Measurements from ENCODE around the gene ADRB1. TPM values are rescaled to one million over a fixed set of nuclear protein-coding genes. Genes with fewer than 3 reads are reported as not detected.

Gene ADRB1
- 0.15 and 0.29 TPM in 2 replicates for total RNA-seq (2014; rRNA removed)
- Bru-seq, nascent RNA: percentile 40 among the genes with signal in this experiment
- BruChase-seq, experiment 1, labeled RNA remaining after a 6-hour chase: percentile 54 among the genes with signal in this experiment
- percentile 54 among the genes with signal in this experiment for BruChase-seq, experiment 2, labeled RNA remaining after a 2-hour chase
- long read RNA-seq, partial matches to known transcripts: 0 of 1 reads
- long read RNA-seq, other reads (novel, unspliced or antisense): 0 of 1 reads

GRCh38 chr10:114043532-114044246 is at the start of gene ADRB1:
Gene ADRB1 (plus strand): TSS chr10:114043866. CDS start chr10:114044133, 267 bp downstream.
- H3K9ac ChIP-seq (ENCODE audit: low read length): no peak within 1 kb of the TSS
- peaks cover 56% of the 10 kb centered on the region for H3K27me3 ChIP-seq (ENCODE audit: low read length)
- H3K4me2 ChIP-seq (ENCODE audit: low read length): peak within 1 kb of the TSS; percentile 79
- H3F3A ChIP-seq (ENCODE audit: low read length, unreplicated experiment): no peaks in the 10 kb centered on the region
- no peak within 1 kb of the TSS for H3K27ac ChIP-seq (ENCODE audit: low read length)
- H3K79me2 ChIP-seq (ENCODE audit: low read length): no peaks in the 10 kb centered on the region
- DNase-seq (peak; percentile 19), ATAC-seq (peak; percentile 57)
- peak within 1 kb of the TSS; percentile 67 for H2AFZ ChIP-seq (ENCODE audit: low read length)
- no peaks in the 10 kb centered on the region for H3K9me2 ChIP-seq (replicated peaks; ENCODE audit: low read length)
- no peaks in the 10 kb centered on the region for H3K9me3 ChIP-seq (ENCODE audit: low read length)
- no peaks in the 10 kb centered on the region for H4K20me1 ChIP-seq (ENCODE audit: low read length)
- no TSS peak for BruUV-seq (replicated peaks)
- no peaks in the 10 kb centered on the region for H3K36me3 ChIP-seq (ENCODE audit: low read depth, low read length)
- POLR2A ChIA-PET (ENCODE audit: unreplicated experiment): interaction anchor here (0.6 kb wide), 1 partner anchor 136 kb away, joined by 3 read pairs; no protein-coding TSS in a partner anchor
- CTCF ChIA-PET: interaction anchor here (0.6 kb wide), 1 partner anchor 364 kb away, joined by 6 read pairs; no protein-coding TSS in a partner anchor
- peaks cover 8% of the 10 kb centered on the region for H3K4me1 ChIP-seq (ENCODE audit: insufficient read depth, low read length)
- TF ChIP-seq CTCF (conservative IDR thresholded peaks at IDR 0.05; ENCODE audit: low read depth, low read length): no peak
- no peak for TF ChIP-seq EZH2phosphoT487 (IDR thresholded peaks at IDR 0.05; ENCODE audit: borderline replicate concordance, low read length)
- TF ChIP-seq EZH2 (IDR thresholded peaks at IDR 0.05; ENCODE audit: low read length, unreplicated experiment): no peak
- peak within 1 kb of the TSS; percentile 63 for H3K4me3 ChIP-seq (ENCODE audit: low read length)
- intact Hi-C loops (cut with micrococcal nuclease): loop anchor here (2.0 to 5.0 kb wide), 2 partner anchors 17 to 191 kb away; partner anchors contain the start of genes DCLRE1A and NHLRC2

- Histone ChIP-seq H2AFZ (ENCODE audit: low read length) (no peak overlapping the region), H3K36me3 (ENCODE audit: low read depth, low read length) (no peaks in the 10 kb centered on the region), H3K4me1 (ENCODE audit: insufficient read depth, low read length) (peaks cover 10% of the 10 kb centered on the region), H3K27me3 (ENCODE audit: low read length) (no peaks in the 10 kb centered on the region), H3K9me2 (replicated peaks; ENCODE audit: low read length) (no peaks in the 10 kb centered on the region), H3K4me2 (ENCODE audit: low read length) (no peak overlapping the region), H3K4me3 (ENCODE audit: low read length) (no peak overlapping the region), H3F3A (ENCODE audit: low read length, unreplicated experiment) (no peaks in the 10 kb centered on the region), H4K20me1 (ENCODE audit: low read length) (no peaks in the 10 kb centered on the region), H3K79me2 (ENCODE audit: low read length) (no peaks in the 10 kb centered on the region), H3K27ac (ENCODE audit: low read length) (no peak overlapping the region), H3K9me3 (ENCODE audit: low read length) (no peaks in the 10 kb centered on the region), H3K9ac (ENCODE audit: low read length) (no peak overlapping the region)
- CTCF ChIA-PET: no interaction called here
- TF ChIP-seq EZH2phosphoT487 (IDR thresholded peaks at IDR 0.05; ENCODE audit: borderline replicate concordance, low read length) (no peak), CTCF (conservative IDR thresholded peaks at IDR 0.05; ENCODE audit: low read depth, low read length) (no peak), EZH2 (IDR thresholded peaks at IDR 0.05; ENCODE audit: low read length, unreplicated experiment) (no peak)
- ATAC-seq (no peak), DNase-seq (no peak)
- BruUV-seq (replicated peaks): no TSS peak
- intact Hi-C loops (cut with micrococcal nuclease): no loop called here
- POLR2A ChIA-PET (ENCODE audit: unreplicated experiment): no interaction called here
These were observed 48.5 kb upstream of the ADRB1 start for GRCh38 chr10:113995201-113995600.
